GM12873 (cell line): ENCODE data around the gene MYG1.

Source experiments
- TF ChIP-seq, protein P1 (sequence below): IDR thresholded peaks from 2 replicates; pipeline ENCODE4 v1.5.1; 2012; ENCODE audit warnings: low read depth, mild to moderate bottlenecking, moderate library complexity, low read length, control low read depth; ENCODE audit not compliant: insufficient read depth; ENCODE audit errors: missing control alignments

The MYG1 gene

DNA sequence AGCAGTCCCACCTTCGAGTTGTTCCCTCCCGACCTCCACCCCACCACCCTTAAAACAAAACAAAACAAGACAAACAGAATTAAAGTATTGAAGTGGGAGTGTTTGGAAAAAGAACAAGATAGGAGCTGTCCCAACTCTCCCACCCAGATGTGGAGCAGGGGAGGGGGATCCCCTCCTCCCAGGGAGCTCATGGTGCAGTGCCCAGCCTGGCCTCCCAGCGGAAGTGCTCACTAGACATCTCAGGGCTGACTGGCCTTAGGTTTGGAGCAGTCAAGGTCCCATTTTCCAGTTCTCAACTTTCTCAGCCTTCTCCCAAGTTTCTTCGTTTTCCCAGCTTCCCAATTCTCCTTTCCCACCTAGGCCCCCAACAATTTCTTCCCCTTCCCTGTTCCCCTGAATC lies 33.8 kb downstream of the MYG1 start:
- TF ChIP-seq, protein P1, sequence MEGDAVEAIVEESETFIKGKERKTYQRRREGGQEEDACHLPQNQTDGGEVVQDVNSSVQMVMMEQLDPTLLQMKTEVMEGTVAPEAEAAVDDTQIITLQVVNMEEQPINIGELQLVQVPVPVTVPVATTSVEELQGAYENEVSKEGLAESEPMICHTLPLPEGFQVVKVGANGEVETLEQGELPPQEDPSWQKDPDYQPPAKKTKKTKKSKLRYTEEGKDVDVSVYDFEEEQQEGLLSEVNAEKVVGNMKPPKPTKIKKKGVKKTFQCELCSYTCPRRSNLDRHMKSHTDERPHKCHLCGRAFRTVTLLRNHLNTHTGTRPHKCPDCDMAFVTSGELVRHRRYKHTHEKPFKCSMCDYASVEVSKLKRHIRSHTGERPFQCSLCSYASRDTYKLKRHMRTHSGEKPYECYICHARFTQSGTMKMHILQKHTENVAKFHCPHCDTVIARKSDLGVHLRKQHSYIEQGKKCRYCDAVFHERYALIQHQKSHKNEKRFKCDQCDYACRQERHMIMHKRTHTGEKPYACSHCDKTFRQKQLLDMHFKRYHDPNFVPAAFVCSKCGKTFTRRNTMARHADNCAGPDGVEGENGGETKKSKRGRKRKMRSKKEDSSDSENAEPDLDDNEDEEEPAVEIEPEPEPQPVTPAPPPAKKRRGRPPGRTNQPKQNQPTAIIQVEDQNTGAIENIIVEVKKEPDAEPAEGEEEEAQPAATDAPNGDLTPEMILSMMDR = no peak

DNA sequence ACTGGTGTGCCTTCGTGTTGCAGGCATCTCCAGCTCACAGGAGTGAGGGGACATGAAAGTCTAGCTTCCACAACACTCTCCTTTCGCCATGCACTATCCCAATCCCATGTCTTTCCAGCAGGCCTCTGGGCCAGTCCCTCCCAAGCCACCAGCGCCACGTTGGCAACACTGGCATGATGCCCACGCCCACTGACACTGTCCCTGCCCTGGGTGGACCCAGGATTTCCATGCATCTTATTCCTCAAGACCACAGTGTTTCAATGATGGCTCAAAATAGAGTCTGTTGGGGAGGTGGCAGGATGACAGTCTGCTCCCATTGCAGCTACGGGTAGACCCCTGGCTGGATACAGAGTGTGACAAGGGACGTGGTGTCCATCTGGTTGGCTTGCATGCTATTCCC lies 34.4 kb downstream of the MYG1 start:
- TF ChIP-seq, protein P1 = no peak

DNA sequence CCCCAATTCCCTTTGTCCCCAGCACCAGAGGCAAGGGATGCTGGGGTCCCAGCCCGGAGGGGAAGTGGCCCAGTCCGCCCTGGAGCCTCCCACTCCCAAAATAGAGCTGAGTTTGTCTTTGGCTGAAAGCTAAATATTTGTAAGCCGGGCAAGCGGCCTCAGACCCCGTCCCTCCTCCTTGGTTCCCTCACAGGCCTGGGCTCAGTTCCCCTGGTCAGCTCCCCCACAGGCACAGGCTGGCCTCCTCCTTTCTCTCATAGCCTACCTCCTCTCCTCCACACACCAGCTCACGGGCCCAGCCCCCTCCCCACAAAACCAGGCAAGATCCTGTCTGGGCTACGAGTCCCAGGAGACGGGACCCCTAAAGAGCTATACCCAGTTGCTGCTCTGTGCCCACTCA lies 35.3 kb downstream of the MYG1 start:
- TF ChIP-seq, protein P1 = no peak

DNA sequence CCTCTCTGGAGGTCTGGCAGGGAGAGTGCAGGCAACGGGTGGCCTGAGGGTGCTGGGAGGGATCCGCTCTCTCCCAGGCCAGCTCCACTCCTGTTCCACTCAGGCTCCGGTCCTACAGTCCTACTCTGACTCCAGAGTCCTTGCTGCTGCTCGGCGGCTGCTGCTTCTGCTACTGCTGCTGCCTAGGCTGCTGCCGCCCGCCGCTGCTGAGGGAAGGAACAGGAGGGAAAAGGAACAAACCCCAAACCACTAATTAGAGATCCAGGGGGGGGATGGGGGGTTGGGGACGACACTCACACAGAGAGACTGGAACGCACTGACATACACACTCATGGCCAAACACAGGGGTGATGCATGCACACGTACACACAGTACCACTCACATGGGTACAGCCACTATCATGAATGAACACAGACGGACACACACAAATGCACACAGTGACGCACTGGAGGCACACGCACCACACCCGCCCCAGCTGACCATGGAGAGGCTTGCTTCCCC lies 36.7 kb downstream of the MYG1 start, which contains the start of gene SP7:
Gene SP7 (minus strand): TSS at position 174 of the 501 bp plus-strand sequence. CDS start 708 bp downstream, outside the sequence.
- TF ChIP-seq, protein P1 = no peak

DNA sequence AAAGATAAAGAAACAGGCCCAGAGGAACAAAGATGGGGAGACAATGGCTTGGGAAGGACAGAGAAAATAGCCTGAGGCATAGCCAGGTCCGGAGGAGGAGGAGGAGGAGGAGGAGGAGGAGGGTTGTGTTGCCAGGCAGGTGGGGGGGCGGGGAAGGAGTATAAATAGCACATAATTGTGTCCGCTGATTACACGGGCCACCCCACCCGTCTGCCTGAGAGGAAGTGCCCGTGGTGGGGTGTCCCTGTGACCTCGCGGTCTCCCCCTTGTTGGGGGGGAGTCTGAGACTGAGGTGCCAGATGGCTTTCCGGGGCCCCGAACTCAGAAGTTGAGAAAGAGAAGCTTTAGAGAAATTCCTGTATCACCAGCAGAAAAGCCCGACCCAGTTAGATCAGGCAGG lies 38.5 kb downstream of the MYG1 start:
- TF ChIP-seq, protein P1 = no peak

DNA sequence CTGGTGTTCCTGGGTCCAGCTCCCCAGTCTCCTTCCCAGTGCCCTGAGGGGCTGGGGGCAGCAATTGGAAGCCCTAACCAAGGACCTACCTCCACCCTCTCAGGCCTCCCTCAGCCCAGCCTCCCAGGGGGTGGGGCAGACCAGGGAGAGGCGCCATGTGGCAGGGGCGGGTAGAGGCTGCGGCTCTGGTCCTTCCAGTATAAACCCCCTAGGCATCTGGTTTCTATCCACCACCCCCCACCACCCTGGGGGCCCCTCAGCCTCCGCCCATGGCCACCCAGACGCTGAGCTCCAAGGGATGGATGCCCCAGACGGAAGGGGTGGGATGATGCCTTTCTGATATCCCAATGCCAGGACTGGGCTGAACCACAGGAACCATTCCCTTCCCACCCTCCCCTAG lies 39.4 kb downstream of the MYG1 start:
- TF ChIP-seq, protein P1 = no peak

DNA sequence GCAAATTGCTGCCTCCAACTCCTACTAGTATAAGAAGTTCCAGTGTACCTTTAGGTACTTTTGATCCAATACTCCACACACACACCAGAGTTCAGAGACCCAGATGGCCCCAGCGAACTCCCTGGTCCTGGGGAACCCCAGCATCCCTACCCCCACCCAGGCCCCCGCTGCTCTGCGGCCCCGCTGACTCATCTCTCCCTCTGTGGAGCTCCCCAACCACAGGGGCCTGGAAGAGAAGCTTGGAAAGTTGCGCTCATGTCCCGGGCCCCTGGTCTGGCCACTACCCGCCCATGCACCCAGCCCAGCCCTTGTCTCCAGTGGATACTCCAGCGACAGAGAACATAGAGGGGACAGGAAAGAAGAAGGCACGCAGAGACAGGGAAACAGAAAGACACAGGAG lies 40.9 kb downstream of the MYG1 start:
- TF ChIP-seq, protein P1 = no peak
